HG02642 (cell line): ENCODE measurements around the gene IFT122.

Experiments used
- ATAC-seq: cut with Tn5 transposase; IDR thresholded peaks from one replicate; pipeline ENCODE4 v1.9.1; 2021; ENCODE audit warnings: mild to moderate bottlenecking; ENCODE audit not compliant: unreplicated experiment, poor library complexity

Gene IFT122

GRCh38 chr3:129567176-129567705 is 127.2 kb downstream of the IFT122 start:
- ATAC-seq = no peak

DNA sequence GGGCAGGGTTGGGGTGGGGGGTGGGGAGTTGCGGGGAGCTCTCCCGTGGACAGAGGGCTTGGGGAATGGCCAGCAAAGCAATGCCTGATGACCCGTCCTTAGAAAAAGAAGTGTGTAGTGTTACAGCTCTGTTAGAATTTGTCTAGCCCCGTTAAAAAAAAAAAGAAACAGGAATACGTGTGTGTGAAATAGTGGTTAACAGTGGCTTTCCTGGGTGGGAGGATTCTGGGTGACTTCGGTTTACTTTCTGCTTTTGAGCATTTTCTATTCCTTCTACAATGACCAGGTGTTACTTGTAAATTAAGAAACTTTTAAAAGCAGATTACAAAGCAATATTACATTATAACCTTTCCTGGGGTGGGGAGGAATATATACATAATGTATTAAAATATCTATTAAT is 127.9 kb downstream of the IFT122 start:
- ATAC-seq = no peak

GRCh38 chr3:129569856-129570255 is 129.8 kb downstream of the IFT122 start:
- ATAC-seq = no peak
